HuH-7.5 (cell line): Measurements from ENCODE around the gene AKAP1.

Source experiments
- DNase-seq: peaks from one replicate; pipeline ENCODE4 v3.0.0; 2011; ENCODE audit warnings: low spot score

The AKAP1 gene

GRCh38 chr17:57106836-57107497, 21.9 kb downstream of the AKAP1 start:
- DNase-seq = no peak

- DNase-seq = no peak
Observed at GRCh38 chr17:57107498-57108101, 22.6 kb downstream of the AKAP1 start.

- DNase-seq = no peak
Observed at GRCh38 chr17:57108671-57109392, 23.8 kb downstream of the AKAP1 start.

- no peak for DNase-seq
Observed at GRCh38 chr17:57109393-57110151, 24.5 kb downstream of the AKAP1 start.

- DNase-seq = no peak
Observed at GRCh38 chr17:57110152-57110542, 25.1 kb downstream of the AKAP1 start.

GRCh38 chr17:57110579-57111325, 25.7 kb downstream of the AKAP1 start:
- no peak for DNase-seq

- DNase-seq = no peak
Observed at GRCh38 chr17:57111386-57111785, 26.3 kb downstream of the AKAP1 start.

- no peak for DNase-seq
Observed at GRCh38 chr17:57113011-57113410, 28.0 kb downstream of the AKAP1 start.

GRCh38 chr17:57113656-57114055, 28.6 kb downstream of the AKAP1 start:
- no peak for DNase-seq

GRCh38 chr17:57114085-57114673, 29.1 kb downstream of the AKAP1 start:
- peak; percentile 66 for DNase-seq

GRCh38 chr17:57115377-57115776, 30.3 kb downstream of the AKAP1 start:
- DNase-seq = no peak

- no peak for DNase-seq
Observed at GRCh38 chr17:57115916-57116315, 30.9 kb downstream of the AKAP1 start.

- no peak for DNase-seq
Observed at GRCh38 chr17:57117798-57118197, 32.8 kb downstream of the AKAP1 start.

- DNase-seq = no peak
Observed at GRCh38 chr17:57120814-57121213, 35.8 kb downstream of the AKAP1 start.

- no peak for DNase-seq
Observed at GRCh38 chr17:57121308-57122042, 36.4 kb downstream of the AKAP1 start.

GRCh38 chr17:57124053-57124452, 39.0 kb downstream of the AKAP1 start:
- DNase-seq = no peak

- DNase-seq = no peak
Observed at GRCh38 chr17:57125406-57125805, 40.4 kb downstream of the AKAP1 start.

- DNase-seq = no peak
Observed at GRCh38 chr17:57125866-57126265, 40.8 kb downstream of the AKAP1 start.

- DNase-seq = peak; percentile 95
Observed at GRCh38 chr17:57130708-57131461, 45.8 kb downstream of the AKAP1 start.

- no peak for DNase-seq
Observed at GRCh38 chr17:57132663-57133062, 47.6 kb downstream of the AKAP1 start.
